ENCODE measurements around the gene CPM.

GRCh38 chr12:68944296-68945076, 11.5 kb upstream of the CPM start:
- TF ChIP-seq CTCF (IDR thresholded peaks at IDR 0.05; ENCODE audit: insufficient read depth, low read length, poor library complexity, severe bottlenecking) (no peak), EZH2phosphoT487 (conservative IDR thresholded peaks at IDR 0.05; ENCODE audit: low read length) (no peak)

Measured in SU-DHL-6 (cell line).